ENCODE data around the gene KIR2DL4.
"Not testable (repeated sequence)": the region's sequence is repeated elsewhere in the genome, so short reads cannot be mapped to it uniquely, and the experiment has no call there.

KIR2DL4 gene

DNA sequence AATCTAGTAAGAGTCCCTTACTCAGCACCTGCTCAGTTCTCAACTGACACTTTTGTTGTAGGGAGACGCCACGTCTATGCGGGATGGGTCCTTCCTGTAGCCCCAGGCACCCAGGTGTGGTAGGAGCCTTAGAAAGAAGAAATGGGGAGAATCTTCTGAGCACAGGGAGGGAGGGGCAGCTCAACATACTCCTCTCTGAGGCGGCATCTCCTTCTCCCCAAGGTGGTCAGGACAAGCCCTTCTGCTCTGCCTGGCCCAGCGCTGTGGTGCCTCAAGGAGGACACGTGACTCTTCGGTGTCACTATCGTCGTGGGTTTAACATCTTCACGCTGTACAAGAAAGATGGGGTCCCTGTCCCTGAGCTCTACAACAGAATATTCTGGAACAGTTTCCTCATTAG lies 1.2 kb downstream of the KIR2DL4 start:
- no peak for DNase-seq (ENCODE audit: low read depth in 2 of 2)

DNA sequence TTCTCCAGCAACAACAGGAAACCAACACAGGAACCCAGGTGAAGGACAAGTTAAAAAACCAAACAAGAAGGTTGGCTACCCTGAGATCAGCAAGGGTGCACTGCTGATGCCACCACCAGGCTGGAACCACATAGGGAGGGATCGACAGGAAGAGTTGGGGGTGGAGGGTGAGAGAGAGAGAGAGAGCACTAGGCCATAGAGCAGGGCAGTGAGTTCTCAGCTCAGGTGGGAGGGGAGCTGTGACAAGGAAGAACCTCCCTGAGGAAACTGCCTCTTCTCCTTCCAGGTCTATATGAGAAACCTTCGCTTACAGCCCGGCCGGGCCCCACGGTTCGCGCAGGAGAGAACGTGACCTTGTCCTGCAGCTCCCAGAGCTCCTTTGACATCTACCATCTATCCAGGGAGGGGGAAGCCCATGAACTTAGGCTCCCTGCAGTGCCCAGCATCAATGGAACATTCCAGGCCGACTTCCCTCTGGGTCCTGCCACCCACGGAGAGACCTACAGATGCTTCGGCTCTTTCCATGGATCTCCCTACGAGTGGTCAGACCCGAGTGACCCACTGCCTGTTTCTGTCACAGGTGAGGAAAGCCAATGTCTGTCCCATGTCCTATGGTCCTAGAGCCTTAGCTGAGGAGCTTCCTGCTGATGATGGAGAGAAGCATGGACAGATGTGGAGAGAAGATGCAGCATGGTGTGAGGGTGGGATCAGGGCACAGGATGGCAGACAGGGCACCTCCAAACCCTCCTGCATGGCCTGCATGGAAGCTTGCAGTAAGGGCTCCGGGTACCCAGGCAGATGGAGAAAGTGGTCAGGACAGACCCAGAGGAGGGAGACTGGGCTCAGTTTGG lies 2.5 kb downstream of the KIR2DL4 start:
- DNase-seq (ENCODE audit: low read depth in 2 of 2), result no peak

DNA sequence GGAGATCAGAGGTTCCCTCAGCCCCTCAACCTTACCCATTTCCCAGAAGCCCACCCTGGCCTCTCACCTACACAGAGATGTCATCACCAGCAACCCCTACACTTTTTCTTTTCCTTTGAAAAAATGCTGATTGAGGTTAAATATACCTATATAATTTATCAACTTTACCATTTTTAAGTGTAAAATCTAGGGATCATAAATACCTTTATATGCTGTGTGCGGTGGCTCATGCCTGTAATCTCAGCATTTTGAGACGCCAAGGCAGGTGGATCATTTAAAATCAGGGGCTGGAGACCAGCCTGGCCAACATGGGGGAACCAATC lies 3.1 kb downstream of the KIR2DL4 start:
- DNase-seq (ENCODE audit: low read depth in 2 of 2), result no peak

DNA sequence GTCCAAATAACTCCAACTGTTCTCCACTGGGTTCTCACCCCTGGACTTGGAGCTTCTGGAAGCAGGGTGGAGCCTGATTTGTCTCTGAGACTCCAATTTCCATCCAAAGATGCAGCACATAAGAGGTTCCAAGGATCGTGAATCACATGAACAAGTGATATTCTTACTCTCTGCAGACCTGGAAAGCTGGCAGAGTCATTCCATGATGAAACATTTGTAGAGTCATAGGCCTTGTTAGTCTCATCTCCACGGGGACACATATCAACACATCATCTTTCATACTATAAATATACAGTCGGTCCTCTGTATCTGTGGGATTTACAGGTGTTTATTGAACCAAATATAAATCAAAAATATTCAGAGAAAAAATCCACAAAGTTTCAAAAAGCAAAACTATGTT lies 11.2 kb downstream of the KIR2DL4 start:
- not testable (repeated sequence) for DNase-seq (ENCODE audit: low read depth in 2 of 2)

DNA sequence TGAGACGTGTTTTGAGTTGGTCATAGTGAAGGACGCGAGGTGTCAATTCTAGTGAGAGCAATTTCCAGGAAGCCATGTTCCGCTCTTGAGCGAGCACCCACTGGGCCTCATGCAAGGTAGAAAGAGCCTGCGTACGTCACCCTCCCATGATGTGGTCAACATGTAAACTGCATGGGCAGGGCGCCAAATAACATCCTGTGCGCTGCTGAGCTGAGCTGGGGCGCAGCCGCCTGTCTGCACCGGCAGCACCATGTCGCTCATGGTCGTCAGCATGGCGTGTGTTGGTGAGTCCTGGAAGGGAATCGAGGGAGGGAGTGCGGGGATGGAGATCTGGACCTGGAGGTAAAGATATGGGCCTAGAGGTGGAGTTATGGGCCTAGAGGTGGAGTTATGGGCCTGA lies 12.8 kb downstream of the KIR2DL4 start, which contains the start of gene KIR3DL1:
KIR3DL1 (plus strand) TSS at position 218 of the 400 bp plus-strand sequence.
- DNase-seq (ENCODE audit: low read depth in 2 of 2), result not testable (repeated sequence)

DNA sequence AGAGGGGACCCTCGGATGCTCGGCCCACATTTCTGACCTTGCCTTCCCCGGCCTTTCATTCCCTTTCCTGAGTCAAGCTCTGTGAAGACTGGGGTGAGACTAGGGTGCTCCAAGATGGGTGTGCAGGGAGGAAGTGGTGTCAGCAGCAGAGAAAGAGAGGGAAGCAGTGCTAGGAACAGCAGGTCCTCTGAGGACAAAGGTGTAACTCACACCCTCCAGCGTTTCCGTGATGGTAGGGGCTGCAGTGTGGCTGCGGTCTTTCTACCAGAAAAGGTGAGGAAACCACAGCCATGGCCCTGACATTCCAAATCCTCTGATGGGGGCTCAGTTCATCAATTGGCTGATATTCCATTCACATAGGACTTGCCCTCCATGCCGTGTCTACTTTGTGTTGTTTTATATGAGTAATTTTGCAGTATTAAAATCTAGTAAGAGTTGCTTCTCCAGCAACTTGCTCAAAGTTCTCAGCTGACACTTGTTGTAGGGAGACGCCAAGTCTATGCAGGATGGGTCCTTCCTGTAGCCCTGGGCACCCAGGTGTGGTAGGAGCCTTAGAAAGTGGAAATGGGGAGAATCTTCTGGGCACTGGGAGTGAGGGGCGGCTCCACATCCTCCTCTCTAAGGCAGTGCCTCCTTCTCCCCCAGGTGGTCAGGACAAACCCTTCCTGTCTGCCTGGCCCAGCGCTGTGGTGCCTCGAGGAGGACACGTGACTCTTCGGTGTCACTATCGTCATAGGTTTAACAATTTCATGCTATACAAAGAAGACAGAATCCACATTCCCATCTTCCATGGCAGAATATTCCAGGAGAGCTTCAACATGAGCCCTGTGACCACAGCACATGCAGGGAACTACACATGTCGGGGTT lies 14.5 kb downstream of the KIR2DL4 start:
- no peak for DNase-seq (ENCODE audit: low read depth in 2 of 2)

DNA sequence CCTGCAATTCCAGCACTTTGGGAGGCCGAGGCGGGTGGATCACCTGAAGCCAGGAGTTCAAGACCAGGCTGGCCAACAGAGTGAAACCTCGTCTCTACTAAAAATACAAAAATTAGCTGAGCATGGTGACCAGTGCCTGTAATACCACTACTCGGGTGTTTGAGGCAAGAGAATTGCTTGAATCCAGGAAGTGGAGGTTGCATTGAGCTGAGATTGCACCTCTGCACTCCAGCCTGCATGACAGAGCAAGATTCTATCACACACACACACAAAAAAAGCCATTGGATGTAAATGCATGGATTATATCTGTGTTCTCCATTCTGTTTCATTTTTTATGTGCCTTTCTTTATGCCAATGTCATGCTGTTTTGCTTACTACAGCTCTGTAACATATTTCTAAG lies 21.0 kb downstream of the KIR2DL4 start:
- DNase-seq (ENCODE audit: low read depth in 2 of 2), result not testable (repeated sequence)

DNA sequence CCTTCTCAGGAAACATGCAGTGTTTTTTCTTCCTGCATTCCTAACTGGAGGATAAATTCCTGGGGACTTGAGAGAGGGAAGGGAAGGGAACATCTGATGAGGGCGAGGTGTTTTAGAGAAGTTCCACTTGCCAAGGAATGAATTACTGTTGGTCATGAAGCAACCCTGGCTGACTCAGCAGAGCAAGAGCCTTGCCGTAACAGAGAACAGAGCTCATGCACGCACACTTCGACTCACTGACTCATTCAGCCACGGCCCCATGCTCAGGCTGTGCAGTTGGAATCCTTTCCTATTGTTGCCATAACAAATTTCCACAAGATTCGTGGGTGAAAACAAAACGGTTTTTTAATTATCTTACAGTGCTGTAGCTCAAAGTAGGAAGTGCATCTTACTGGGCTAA lies 21.9 kb downstream of the KIR2DL4 start:
- DNase-seq (ENCODE audit: low read depth in 2 of 2), result not testable (repeated sequence)

DNA sequence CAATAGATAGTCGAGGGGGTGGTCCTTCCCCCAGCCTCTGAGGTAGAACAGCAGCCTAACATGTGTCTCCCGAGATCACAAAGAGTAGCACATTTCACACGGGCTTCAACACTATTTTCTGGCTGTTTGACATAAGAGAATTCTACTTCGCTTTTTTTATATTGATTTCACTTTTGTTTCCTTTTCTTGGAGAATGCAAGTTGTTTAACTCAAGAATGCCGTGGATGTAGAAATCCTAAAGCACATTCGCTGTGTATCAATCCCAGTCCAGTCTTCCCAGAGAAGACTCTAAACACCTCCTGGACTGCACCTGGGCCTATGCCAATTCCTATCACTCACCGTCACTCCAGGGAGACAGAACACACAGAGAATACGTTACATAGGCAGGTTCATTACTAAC lies 24.7 kb downstream of the KIR2DL4 start:
- DNase-seq (ENCODE audit: low read depth in 2 of 2), result not testable (repeated sequence)

DNA sequence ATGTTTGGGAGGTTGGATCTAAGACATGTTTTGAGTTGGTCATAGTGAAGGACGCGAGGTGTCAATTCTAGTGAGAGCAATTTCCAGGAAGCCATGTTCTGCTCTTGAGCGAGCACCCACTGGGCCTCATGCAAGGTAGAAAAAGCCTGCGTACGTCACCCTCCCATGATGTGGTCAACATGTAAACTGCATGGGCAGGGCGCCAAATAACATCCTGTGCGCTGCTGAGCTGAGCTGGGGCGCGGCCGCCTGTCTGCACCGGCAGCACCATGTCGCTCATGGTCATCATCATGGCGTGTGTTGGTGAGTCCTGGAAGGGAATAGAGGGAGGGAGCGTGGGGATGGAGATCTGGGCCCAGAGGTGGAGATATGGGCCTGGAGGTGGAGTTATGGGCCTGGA lies 29.1 kb downstream of the KIR2DL4 start, which contains the start of gene KIR2DS4:
KIR2DS4 (plus strand) TSS at position 181 of the 400 bp plus-strand sequence.
- not testable (repeated sequence) for DNase-seq (ENCODE audit: low read depth in 2 of 2)

DNA sequence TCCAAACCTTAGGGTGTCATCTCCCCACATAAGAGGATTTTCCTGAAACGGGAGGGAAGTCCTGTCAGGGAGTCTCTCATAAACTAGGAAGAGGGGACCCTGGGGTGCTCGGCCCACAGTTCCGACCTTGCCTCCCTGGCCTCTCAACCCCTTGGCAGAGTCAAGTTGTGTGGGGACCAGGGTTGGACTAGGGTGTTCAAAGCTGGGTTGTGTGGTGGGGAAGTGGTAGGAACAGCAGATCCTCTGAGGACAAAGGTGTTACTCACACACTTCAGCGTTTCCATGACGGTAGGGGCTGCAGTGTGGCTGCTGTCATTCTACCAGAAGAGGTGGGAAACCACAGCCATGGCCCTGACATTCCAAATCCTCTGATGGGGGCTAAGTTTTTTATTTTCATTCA lies 31.7 kb downstream of the KIR2DL4 start:
- not testable (repeated sequence) for DNase-seq (ENCODE audit: low read depth in 2 of 2)

DNA sequence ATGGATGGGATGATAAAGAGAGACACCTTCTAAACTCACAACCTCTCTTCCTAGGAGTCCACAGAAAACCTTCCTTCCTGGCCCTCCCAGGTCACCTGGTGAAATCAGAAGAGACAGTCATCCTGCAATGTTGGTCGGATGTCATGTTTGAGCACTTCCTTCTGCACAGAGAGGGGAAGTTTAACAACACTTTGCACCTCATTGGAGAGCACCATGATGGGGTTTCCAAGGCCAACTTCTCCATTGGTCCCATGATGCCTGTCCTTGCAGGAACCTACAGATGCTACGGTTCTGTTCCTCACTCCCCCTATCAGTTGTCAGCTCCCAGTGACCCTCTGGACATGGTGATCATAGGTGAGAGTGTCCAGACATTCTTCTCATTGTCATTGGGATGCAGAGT lies 34.1 kb downstream of the KIR2DL4 start:
- DNase-seq (ENCODE audit: low read depth in 2 of 2), result not testable (repeated sequence)

DNA sequence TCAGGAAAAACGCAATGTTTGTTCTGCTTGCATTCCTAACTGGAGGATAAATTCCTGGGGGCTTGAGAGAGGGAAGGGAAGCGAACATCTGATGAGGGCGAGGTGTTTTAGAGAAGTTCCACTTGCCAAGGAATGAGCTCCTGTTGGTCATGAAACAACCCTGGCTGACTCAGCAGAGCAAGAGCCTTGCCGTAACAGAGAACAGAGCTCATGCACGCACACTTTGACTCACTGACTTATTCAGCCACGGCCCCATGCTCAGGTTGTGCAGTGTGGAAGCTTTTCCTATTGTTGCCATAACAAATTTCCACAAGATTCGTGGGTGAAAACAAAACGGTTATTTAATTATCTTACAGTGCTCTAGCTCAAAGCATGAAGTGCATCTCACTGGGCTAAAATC lies 39.8 kb downstream of the KIR2DL4 start:
- not testable (repeated sequence) for DNase-seq (ENCODE audit: low read depth in 2 of 2)

DNA sequence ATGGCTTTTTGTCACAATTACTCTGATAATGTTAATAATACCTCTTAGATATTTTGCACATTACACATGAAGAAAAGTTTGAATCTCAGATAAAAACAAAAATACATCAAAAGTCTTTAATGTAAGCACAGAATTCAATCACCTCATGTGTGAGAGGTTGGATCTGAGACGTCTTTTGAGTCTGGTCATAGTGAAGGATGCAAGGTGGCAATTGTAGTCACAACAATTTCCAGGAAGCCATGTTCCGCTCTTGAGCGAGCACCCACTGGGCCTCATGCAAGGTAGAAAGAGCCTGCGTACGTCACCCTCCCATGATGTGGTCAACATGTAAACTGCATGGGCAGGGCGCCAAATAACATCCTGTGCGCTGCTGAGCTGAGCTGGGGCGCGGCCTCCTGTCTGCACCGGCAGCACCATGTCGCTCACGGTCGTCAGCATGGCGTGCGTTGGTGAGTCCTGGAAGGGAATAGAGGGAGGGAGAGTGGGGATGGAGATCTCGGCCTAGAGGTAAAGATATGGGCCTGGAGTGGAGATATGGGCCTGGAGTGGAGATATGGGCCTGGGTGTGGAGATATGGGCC lies 46.7 kb downstream of the KIR2DL4 start, which contains the start of gene KIR3DL2:
KIR3DL2 (plus strand) TSS at position 383 of the 580 bp plus-strand sequence; CDS start at position 416, 33 bp downstream.
- not testable (repeated sequence) for DNase-seq (ENCODE audit: low read depth in 2 of 2)

DNA sequence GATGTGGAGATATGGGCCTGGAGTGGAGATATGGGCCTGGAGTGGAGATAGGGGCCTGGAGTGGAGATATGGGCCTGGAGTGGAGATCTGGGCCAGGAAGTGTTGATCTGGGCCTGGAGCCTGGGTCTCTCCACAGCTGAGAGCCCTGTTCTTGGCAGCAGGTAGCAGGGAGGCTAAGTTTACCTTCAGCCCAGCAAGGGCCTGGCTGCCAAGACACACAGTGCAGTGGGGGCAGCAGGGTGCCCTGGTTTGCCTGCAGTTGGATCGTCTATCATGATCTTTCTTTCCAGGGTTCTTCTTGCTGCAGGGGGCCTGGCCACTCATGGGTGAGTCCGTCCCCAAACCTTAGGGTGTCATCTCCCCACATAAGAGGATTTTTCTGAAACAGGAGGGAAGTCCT lies 47.5 kb downstream of the KIR2DL4 start:
- DNase-seq (ENCODE audit: low read depth in 2 of 2), result no peak

DNA sequence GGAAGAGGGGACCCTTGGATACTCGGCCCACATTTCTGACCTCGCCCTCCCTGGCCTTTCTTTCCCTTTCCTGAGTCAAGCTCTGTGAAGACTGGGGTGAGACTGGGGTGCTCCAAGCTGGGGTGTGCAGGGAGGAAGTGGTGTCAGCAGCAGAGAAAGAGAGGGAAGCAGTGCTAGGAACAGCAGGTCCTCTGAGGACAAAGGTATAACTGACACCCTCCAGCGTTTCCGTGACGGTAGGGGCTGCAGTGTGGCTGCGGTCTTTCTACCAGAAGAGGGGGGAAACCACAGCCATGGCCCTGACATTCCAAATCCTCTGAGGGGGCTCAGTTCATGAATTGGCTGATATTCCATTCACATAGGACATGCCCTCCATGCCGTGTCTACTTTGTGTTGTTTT lies 47.9 kb downstream of the KIR2DL4 start:
- DNase-seq (ENCODE audit: low read depth in 2 of 2), result no peak

DNA sequence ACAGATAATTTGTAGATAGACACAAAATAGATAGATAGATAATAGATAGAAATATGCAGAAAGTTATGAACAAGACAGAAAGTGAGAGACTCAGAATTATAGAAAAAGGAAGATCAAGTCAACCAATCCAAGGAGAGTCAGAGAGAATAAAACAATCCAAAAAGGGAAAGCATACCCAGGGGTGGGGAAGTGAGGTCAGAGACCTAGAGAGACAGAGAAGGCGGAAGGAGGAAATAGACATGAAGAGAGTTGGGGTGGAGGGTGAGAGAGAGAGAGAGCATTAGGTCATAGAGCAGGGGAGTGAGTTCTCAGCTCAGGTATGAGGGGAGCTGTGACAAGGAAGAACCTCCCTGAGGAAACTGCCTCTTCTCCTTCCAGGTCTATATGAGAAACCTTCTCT lies 51.8 kb downstream of the KIR2DL4 start:
- not testable (repeated sequence) for DNase-seq (ENCODE audit: low read depth in 2 of 2)

DNA sequence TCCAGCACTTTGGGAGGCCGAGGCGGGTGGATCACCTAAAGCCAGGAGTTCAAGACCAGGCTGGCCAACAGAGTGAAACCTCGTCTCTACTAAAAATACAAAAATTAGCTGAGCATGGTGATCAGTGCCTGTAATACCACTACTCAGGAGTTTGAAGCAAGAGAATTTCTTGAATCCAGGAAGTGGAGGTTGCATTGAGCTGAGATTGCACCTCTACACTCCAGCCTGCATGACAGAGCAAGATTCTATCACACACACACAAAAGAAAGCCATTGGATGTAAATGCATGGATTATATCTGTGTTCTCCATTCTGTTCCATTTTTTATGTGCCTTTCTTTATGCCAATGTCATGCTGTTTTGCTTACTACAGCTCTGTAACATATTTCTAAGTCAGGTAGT lies 55.1 kb downstream of the KIR2DL4 start:
- DNase-seq (ENCODE audit: low read depth in 2 of 2), result not testable (repeated sequence)

DNA sequence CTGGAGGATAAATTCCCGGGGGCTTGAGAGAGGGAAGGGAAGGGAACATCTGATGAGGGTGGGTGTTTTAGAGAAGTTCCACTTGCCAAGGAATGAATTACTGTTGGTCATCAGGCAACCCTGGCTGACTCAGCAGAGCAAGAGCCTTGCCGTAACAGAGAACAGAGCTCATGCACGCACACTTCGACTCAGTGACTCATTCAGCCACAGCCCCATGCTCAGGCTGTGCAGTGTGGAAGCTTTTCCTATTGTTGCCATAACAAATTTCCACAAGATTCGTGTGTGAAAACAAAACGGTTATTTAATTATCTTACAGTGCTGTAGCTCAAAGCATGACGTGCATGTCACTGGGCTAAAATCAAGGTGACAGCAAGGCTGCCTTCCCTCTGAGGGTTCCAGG lies 56.0 kb downstream of the KIR2DL4 start:
- not testable (repeated sequence) for DNase-seq (ENCODE audit: low read depth in 2 of 2)

DNA sequence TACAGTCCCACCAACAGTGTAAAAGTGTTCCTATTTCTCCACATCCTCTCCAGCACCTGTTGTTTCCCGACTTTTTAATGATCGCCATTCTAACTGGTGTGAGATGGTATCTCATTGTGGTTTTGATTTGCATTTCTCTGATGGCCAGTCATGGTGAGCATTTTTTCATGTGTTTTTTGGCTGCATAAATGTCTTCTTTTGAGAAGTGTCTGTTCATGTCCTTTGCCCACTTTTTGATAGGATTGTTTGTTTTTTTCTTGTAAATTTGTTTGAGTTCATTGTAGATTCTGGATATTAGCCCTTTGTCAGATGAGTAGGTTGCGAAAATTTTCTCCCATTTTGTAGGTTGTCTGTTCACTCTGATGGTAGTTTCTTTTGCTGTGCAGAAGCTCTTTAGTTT lies 60.0 kb downstream of the KIR2DL4 start:
- DNase-seq (ENCODE audit: low read depth in 2 of 2), result not testable (repeated sequence)

Data from stimulated activated CD4-positive, alpha-beta T cell treated with anti-CD3 and anti-CD28 coated beads, Interleukin-15, amount 100 ng/mL, for 48 hours (primary cell).